H54 (cell line): ENCODE data around the gene BROX.
"Not testable (repeated sequence)": the region's sequence is repeated elsewhere in the genome, so short reads cannot be mapped to it uniquely, and the experiment has no call there.

Experiments
- DNase-seq: peaks from one replicate; pipeline ENCODE4 v3.0.0; 2011; ENCODE audit warnings: low spot score, mixed read lengths; ENCODE audit not compliant: insufficient read length
- FAIRE-seq: peaks from 3 replicates; lab custom pipeline; 2011; peaks lifted over from hg19 to GRCh38; lab: Jason Lieb, UNC
- POLR2A ChIP-seq: IDR thresholded peaks from 2 replicates; pipeline ENCODE4 v1.6.1; 2011; ENCODE audit warnings: low read depth, mild to moderate bottlenecking, low read length

The BROX gene

DNA sequence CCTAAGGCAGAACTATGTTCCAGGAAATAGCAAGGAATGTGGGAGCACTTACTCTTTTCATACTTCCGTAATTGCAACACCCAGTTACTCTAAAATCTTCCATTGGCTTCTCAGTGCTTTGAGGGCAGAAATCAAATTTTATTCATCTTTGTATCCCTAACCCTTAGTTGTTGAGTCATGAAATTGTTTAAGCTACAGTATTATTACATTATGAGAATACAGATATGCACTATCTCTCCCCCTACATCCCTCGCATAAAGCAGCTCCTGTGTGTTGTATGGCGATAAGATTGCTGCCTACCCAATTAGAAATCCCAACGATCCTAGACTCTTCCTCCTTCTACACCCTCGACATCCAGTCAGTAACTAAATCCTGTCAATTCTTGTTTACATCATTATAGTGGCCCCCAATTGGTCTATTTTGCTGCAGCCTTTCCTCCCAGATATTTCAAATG is 2.6 kb upstream of the BROX start:
- FAIRE-seq (no peak), DNase-seq (no peak)
- TF ChIP-seq POLR2A, result no peak

DNA sequence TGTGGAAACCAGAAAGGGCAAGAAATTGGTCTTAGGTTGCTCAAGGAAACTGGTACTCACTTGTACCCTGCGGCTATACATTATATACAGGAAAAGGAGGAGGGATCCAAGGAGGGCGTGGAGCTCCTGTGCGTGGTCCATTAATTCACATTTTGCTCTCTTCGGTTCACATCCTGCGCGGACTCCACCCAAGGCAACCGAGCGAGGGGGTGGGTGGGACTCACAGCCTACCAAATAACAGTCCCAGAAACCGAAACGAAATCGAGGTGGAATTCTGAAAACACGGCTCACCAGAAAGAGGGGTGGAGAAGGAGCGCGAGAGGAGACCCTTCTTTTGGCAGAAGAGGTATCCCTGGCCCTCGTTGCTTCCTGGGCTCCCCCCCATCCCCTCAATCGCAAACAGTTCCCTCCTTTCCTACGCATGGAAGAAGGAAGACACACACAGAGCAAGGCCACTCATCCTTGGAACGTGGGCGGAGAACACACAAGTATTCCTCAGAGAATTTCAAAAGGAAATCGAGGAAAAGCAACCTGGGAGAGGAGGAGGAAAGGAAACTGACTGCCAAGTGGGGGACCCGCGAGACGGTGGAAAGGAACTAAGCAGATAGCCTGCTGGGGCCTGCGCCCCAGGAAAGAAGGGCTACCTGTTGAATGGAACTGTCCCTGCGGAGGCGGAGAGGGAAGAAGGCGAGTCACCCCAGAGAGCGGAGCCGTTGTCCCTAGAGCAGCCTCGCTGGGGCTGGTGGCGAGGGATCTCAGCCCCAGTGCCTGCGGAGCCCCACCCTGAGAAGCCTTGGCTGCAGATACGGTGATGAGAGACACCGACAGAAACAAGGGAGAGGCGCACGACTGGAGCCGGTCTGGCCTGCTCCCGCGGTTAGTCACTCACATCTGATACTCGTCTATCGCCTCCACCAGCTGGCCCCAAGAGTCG is 778 bp upstream of the BROX start:
- FAIRE-seq (peak; percentile 38), DNase-seq (peak; percentile 46)
- peak; percentile 60 for TF ChIP-seq POLR2A

DNA sequence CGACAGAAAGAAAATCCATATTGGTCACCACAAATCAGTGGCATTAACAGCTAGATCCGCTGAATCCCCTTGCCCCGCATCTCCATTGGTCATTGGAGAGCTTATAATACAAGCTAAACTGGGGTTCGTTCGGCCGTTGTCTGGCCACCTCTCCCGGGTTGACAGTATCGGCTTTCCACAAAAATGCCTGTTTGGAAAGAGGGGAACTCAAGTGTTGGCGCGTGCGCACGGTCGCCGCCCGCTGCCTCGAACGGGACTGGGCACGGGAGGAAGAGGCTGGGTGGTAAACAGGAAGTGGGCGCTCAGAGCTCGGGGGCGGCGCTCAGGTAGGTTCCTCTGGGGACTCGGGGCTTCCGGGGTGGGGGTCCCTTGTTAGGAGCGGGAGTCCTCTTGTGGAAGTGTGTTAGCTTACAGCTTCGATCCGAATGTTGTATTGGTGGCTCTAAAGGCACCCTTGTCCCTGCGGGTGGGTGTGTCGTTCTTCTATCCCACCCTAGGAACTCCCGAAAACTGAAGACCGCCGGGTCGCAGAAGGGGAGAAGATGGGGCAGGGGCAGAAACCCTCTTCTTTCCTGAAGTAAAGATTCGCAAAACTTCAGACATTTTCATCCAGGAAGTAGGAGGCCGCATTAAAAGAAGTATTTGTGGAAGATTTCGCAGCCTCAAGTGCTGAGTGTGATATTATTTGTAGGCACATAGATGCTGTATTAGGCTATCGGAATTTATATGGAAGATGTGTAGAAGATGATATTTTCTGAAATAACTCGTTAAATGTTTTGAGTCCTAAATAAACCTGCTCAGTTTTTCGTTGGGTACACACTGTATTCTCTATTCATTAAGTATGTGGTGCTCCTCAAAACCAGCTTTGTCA is 962 bp downstream of the BROX start:
- peak; percentile 54; the same call in 1 of the 2 replicates for TF ChIP-seq POLR2A
- DNase-seq (peak; percentile 77), FAIRE-seq (no peak)

DNA sequence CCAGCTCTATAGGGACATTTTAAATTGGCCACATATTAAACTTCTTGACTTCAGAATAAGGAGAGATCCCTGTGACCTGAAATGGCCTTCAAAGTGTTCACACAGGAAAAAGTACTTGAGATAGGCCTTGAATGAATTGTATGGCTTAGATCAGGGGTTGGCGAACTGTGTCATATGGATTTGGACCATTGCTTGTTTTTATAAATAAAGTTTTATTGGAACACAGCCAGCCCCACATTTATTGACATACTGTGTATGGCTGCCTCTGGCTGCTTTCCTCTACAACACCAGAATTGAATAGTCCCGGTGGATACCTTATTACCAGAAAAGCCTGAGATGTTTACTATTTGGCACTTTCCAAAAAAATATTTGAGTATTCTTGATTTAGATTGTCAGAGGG is 4.0 kb downstream of the BROX start:
- TF ChIP-seq POLR2A, result no peak
- no peak for FAIRE-seq

DNA sequence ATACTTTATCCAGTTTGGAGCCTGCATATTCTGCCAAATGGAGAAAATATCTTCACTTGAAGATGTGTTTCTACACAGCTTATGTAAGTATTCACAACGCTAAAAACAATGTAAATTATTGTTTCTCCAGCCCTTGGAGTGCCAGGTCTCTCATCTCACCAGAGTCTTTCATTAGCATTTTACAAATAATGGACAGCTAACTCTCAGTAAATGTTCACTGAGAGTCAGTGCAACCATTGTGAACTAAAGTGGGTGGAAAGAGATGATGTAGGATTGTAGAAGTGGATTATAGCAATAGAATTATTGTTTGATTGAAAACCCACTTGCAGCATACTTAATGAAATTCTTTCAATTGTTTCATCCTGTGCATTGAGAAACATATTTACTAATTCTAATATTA is 16.4 kb downstream of the BROX start:
- no peak for TF ChIP-seq POLR2A
- FAIRE-seq, result no peak

More for the DNA sequence above, 4.0 kb downstream of the BROX start:
- no peak for DNase-seq

DNA sequence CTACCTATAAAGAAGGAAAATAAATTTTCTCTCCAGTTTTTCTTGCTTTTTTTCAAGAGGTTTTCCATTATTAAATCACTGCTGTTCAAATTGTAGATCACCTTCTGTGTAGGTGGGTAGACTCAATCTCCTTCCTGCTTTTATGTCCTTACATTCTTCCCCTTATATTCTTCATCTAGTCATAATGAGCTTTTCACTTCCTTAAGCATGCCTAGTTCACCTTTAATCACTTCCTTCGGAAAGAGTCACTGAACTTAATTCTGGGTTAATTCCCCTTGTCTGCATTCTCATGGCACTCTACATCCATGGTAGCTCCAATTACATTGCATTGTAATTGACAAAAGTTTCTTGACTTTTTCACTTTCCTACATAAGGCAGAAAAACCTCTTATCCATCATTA is 18.5 kb downstream of the BROX start:
- DNase-seq (no peak), FAIRE-seq (no peak)
- TF ChIP-seq POLR2A, result no peak

More for the DNA sequence above, 16.4 kb downstream of the BROX start:
- DNase-seq, result no peak

DNA sequence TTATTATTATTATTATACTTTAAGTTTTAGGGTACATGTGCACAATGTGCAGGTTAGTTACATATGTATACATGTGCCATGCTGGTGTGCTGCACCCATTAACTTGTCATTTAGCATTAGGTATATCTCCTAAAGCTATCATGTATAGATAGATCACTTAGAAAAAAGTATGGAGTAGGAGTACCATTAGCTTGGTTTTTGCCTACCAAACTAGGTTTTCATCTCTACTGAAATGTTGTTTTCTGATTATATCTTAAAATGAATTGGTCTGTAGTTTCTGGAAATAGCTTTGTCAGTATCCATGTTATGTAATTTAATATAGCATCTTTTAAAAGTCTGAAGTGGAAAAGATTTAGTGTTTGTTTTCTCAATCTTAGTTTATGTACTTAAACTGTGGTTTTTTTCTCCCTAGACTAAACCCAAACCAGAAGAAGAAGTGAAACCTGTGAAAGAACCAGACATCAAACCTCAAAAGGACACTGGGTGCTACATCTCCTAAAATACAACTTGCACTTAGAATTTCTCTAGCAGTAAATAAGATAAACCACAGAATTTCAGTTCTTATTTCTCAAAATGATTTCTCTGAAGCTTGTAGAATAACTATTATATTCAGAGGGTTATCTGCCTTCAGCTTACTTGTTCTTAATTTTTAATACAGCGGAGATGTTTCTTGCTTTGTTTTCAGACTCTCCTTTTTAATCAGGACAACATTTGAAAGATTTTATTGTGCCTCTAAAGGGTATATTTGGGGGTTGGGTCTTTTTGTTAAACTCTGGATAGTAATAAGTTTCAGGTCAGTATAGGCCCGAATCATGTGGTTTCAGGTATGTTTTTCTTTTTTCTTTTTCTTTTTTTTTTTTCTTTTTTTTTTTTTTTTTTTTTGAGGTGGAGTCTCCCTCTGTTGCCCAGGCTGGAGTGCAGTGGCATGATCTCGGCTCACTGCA is 20.1 kb downstream of the BROX start:
- DNase-seq, result no peak
- TF ChIP-seq POLR2A, result no peak
- FAIRE-seq, result no peak

DNA sequence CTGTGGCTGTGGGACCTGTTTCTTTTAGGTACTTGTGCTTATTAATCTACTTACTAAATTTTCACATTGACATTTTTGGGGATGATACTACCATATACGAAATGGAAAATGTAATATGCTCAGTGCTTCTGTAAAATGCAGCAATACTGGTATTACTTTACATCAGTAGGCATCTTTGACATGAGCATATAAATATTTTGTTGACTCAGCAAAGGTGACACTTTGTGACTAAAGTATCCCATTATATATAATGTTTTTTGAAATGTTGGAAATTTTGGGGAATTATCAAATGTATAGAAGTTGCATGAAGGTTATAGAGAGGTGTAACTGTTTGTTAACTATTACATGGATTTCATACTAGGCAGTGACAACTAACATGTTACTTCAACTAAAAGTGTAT is 22.4 kb downstream of the BROX start:
- DNase-seq (no peak), FAIRE-seq (no peak)
- TF ChIP-seq POLR2A, result no peak

DNA sequence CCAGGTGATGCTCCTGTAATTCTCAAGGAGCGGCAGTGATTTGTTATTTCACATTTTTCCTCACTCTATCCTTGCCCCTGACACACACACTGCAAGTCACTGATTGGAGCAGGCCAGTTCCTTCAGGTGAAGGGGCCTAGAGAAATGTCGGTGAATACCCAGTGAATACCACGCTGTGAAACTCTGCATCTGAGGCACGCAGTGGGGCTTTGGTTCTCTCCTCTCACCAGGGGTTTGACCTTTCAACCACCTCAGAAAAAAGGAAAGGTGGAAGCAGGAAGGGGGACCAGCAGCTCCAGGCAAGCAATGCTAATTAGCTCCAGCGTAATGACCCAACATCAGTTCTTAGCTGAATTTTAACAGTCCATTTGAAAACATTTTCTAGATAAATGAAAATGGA is 24.1 kb downstream of the BROX start:
- DNase-seq (no peak), FAIRE-seq (no peak)
- TF ChIP-seq POLR2A, result no peak

DNA sequence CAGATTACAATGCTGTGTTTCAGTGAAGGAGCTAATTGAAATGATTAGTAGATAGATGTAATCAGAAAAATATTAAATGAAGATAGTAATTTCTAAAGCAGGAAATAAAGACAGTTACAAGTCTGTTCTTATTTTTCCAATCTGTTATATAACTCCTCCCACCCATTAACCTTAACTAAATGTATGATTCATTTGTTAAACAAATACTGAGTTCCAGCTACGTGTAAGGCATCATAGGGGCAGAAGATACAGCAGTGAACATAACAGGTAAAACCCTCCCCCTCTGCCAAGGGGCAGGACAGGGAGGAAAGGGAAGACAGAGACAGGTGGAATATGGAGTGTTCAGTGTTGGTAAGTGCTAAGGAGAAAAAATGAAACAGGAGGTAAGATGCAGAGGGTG is 24.6 kb downstream of the BROX start, which contains the start of gene FAM177B:
TSS of gene FAM177B (plus strand) at position 231 of the 400 bp plus-strand sequence. CDS start 9,344 bp downstream, outside the sequence.
- DNase-seq, result no peak
- no peak for FAIRE-seq
- TF ChIP-seq POLR2A, result no peak

DNA sequence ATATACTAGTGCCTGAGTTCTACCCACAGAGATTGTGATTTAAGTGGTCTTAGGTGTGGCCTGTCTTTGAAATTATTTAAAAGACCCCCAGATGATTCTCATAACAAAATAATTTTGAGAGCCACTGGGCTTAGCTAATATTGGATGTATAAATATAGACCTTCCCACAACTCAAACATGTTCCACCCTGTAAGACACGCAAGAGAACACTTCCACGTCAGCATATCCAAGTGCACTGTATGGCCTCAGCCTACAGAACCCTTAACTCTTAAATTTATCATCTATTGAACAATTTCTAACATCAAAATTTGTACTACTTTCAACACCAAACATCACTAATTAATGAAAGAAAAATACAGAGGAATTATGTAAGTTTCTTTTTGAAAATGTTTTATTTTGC is 27.1 kb downstream of the BROX start:
- no peak for TF ChIP-seq POLR2A
- DNase-seq (no peak), FAIRE-seq (no peak)

DNA sequence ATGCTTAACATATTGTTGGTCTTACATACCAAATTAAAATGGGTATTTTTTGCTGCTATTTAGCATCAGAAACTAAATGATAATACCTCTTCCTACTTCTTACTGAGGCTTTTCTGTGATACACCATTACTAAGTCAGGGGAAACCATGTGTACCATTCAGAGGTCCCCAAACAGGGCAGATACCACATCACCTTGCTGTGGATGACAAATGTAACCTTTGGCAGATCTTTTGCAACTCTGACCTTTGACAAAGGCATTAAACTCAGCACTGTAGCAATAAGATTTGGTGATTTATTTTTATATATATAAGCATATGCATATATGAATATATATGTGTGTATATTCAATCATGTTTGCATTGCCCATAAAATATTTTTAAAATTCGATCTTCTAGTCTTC is 27.6 kb downstream of the BROX start:
- DNase-seq (no peak), FAIRE-seq (no peak)
- no peak for TF ChIP-seq POLR2A

DNA sequence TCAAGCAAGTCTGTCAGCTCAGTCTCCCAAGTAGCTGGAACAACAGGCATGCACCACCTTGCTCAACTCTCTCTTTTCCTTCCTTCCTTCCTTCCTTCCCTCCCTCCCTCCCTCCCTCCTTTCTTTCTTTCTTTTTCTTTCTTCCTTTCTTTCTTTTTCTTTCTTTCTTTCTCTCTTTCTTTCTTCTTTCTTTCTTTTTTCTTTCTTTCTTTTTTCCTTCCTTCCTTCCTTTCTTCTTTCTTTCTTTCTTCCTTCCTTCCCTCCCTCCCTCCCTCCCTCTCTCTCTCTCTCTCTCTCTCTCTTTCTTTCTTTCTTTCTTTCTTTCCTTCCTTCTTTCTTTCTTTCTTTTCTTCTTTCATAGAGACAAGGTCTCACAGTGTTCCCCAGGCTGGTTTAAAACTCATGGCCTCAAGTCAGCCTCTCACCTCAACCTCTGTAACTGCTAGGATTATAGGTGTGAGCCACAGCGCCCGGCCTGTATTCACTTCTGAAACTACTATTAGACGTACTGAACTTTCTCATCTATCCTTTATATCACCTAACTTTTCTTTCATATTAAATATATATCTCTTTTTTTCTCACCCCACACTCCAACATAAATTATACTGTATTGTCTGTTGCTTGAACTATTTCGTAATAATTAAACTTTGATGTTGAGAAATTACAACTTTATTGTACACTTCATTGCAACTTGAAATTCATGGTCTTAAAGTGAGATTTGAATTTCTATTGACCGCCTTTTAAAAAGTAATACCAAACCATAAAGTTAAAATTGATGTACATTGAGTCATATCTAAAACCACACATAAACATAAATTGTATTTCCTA is 29.5 kb downstream of the BROX start:
- DNase-seq, FAIRE-seq: not testable (repeated sequence)
